ENCODE measurements around the gene METTL15. TPM values are rescaled to one million over a fixed set of nuclear protein-coding genes. Genes with fewer than 3 reads are reported as not detected.
"Not testable (repeated sequence)": the region's sequence is repeated elsewhere in the genome, so short reads cannot be mapped to it uniquely, and the experiment has no call there.

The METTL15 gene
- total and polyA plus RNA-seq, 2 of the 8 experiments (the other 6 are each of a cell fraction or from before 2014, with no cell fraction given): 5.4 to 10.5 TPM

GRCh38 chr11:28323621-28324020 lies 215.4 kb downstream of the METTL15 start (continued):
- no peak for TF ChIP-seq HDAC2 (IDR thresholded peaks at IDR 0.05; ENCODE audit: borderline replicate concordance in 1 of 2, low read depth in 2 of 2, low read length in 2 of 2)
- no peak for TF ChIP-seq ATF3 (IDR thresholded peaks at IDR 0.05; ENCODE audit: insufficient read depth, low read depth, low read length)
- no peak for TF ChIP-seq CHD1 (IDR thresholded peaks at IDR 0.05; ENCODE audit: low read depth, low read length)
- TF ChIP-seq JUND (IDR thresholded peaks at IDR 0.05; ENCODE audit: low read length): no peak

DNA sequence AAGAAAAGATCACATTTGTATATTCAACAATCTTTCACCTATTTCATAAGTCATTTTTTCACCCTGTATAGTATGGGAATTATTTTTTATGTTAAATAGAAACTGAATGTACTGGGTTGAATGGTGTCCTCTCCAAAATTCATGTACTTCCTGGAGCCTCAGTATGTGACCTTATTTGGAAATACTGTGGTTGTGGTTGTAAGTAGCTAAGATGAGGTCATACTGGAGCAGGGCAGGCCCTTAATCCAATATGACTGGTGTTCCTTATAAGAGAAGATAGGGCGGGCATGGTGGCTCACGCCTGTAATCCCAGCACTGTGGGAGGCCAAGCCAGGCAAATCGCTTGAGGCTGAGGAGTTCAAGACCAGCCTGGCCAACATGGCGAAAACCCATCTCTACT lies 224.2 kb downstream of the METTL15 start:
- H3K79me2 ChIP-seq (ENCODE audit: control insufficient read depth in 1 of 2, insufficient read depth in 2 of 2, low read length in 2 of 2); POLR2A ChIA-PET (ENCODE audit: partially characterized antibody): not testable (repeated sequence)

More for the DNA sequence above, 224.2 kb downstream of the METTL15 start:
- H2BK12ac ChIP-seq (ENCODE audit: low read depth, low read length); H2BK20ac ChIP-seq (ENCODE audit: low read length); H4K8ac ChIP-seq (ENCODE audit: extremely low read depth, insufficient read depth, low read length); H3K9ac ChIP-seq (replicated peaks in 1 of 4; ENCODE audit: extremely low read depth in 1 of 4, low read depth in 3 of 4, low read length in 3 of 4); H3K4me3 ChIP-seq (ENCODE audit: extremely low read depth in 1 of 4, insufficient read depth in 2 of 4, low read depth in 3 of 4, low read length in 4 of 4); H2BK120ac ChIP-seq (replicated peaks; ENCODE audit: low read depth, low read length); H3K14ac ChIP-seq (ENCODE audit: insufficient read length); H2BK5ac ChIP-seq (ENCODE audit: low read depth, low read length); H3K56ac ChIP-seq (replicated peaks; ENCODE audit: insufficient read length, low read depth, low read length); H2AK5ac ChIP-seq (ENCODE audit: low read depth, low read length); H3K9me3 ChIP-seq (ENCODE audit: insufficient read depth in 2 of 2, low read depth in 1 of 2, low read length in 1 of 2); H3K4me2 ChIP-seq (ENCODE audit: insufficient read depth in 1 of 2, low read depth in 2 of 2, low read length in 2 of 2); H2AFZ ChIP-seq (ENCODE audit: low read length); H3K27me3 ChIP-seq (replicated peaks in 1 of 4; ENCODE audit: control insufficient read depth in 3 of 4, extremely low read depth in 1 of 4, insufficient read depth in 3 of 4, low read length in 3 of 4); H3K4me1 ChIP-seq (replicated peaks in 1 of 4; ENCODE audit: control insufficient read depth in 3 of 4, insufficient read depth in 4 of 4, low read length in 3 of 4); H3K27ac ChIP-seq (ENCODE audit: low read depth, low read length); CTCF ChIA-PET (ENCODE audit: partially characterized antibody); H3K36me3 ChIP-seq (ENCODE audit: control insufficient read depth in 2 of 4, insufficient read depth in 4 of 4, low read length in 3 of 4); H4K91ac ChIP-seq (replicated peaks; ENCODE audit: insufficient read length, low read length); H3K4ac ChIP-seq (replicated peaks; ENCODE audit: insufficient read length, low read depth, low read length); H3K23me2 ChIP-seq (ENCODE audit: low read depth, low read length); H3K23ac ChIP-seq (ENCODE audit: insufficient read length); DNase-seq (ENCODE audit: low read depth in 1 of 2, low spot score in 2 of 2); H4K20me1 ChIP-seq (replicated peaks in 1 of 2; ENCODE audit: control insufficient read depth in 1 of 2, insufficient read depth in 2 of 2, low read length in 2 of 2); H4K5ac ChIP-seq (ENCODE audit: insufficient read length, low read depth, low read length); H2BK15ac ChIP-seq (ENCODE audit: low read length); H3K18ac ChIP-seq (ENCODE audit: extremely low read depth, low read length); H3K79me1 ChIP-seq (ENCODE audit: low read depth, low read length): not testable (repeated sequence)
- FAIRE-seq: peak; percentile 39
- 94% methylated on average over 2 of the region's 4 CpGs; no CpG with 5 or more reads in 1 of the 2 experiments for WGBS, 2 experiments (ENCODE audit: extremely low coverage in 1 of 2, insufficient coverage in 1 of 2, insufficient read length in 1 of 2, insufficient replicate concordance in 2 of 2, low coverage in 1 of 2, low lambda C conversion rate in 2 of 2, missing lambda C conversion rate in 1 of 2)
